Effector CD4-positive, alpha-beta T cell (primary cell): Measurements from ENCODE around the gene FBXO31.
A peak's percentile ranks its signal among the peaks of the same experiment; 100 is the strongest.

Source experiments
- DNase-seq: peaks from one replicate; pipeline ENCODE4 v3.0.0-alpha.2; 2020
- total RNA-seq: gene quantifications from one replicate; lab custom pipeline; 2026; lab: John Stamatoyannopoulos, UW

The FBXO31 gene, protein sequence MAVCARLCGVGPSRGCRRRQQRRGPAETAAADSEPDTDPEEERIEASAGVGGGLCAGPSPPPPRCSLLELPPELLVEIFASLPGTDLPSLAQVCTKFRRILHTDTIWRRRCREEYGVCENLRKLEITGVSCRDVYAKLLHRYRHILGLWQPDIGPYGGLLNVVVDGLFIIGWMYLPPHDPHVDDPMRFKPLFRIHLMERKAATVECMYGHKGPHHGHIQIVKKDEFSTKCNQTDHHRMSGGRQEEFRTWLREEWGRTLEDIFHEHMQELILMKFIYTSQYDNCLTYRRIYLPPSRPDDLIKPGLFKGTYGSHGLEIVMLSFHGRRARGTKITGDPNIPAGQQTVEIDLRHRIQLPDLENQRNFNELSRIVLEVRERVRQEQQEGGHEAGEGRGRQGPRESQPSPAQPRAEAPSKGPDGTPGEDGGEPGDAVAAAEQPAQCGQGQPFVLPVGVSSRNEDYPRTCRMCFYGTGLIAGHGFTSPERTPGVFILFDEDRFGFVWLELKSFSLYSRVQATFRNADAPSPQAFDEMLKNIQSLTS
- total RNA-seq, result 64.5 reads per million, percentile 74 among the genes with 10 or more reads in this experiment

DNA sequence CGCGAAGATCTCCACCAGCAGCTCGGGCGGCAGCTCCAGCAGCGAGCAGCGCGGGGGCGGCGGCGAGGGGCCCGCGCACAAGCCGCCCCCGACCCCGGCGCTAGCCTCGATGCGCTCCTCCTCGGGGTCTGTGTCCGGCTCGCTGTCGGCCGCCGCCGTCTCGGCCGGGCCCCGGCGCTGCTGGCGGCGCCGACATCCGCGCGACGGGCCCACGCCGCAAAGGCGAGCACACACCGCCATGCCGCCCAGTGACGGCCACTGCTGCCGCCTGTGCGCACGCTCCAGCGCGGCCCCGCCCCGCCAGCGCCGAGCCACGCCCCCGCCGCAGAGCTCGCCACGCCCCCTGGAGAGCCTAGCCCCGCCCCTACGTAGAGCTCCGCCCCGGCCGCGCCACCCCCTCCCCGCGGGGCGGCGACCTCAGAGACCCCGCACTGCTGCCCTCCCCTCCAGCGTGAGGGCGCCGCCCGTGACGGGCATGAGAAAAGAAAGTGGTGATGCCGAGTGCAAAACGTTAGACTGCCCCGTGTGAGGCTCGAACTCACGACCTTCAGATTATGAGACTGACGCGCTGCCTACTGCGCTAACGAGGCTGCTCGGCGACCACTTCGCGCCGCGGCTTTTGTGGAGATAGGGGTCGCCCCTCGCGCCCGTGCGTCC lies at the start of gene FBXO31:
Gene FBXO31 (minus strand): TSS at position 272 of the 657 bp plus-strand sequence. CDS start 32 bp downstream, at position 240.
- DNase-seq, result peak; percentile 84

DNA sequence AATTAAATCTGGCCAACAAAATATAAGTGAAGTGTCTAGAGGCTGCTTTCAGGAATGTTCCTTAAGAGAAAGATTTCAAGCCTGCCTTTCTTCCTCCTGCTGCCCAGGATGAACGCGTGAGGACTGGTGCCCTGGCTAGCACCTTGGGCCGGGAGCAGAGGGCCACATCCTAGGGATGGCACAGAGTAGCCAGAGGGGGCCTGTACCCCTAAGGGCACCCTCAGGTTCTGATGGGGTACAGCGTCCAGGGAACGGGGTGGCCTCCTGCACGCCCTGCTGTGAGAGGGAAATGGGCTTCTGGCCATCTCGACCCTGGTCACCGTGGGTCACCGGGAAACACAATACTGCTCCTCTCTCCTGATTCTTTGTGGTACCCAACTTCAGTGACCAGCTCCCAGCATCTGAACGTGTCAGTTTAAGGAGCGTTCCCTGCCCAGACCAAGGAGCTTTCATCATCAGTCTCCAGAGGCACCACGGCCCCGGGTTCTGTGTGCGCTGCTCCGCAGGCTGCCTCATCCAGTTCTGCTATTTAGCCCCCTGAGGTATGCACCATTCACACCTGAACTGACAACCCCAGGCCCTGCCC lies 48.8 kb upstream of the FBXO31 start:
- no peak for DNase-seq

DNA sequence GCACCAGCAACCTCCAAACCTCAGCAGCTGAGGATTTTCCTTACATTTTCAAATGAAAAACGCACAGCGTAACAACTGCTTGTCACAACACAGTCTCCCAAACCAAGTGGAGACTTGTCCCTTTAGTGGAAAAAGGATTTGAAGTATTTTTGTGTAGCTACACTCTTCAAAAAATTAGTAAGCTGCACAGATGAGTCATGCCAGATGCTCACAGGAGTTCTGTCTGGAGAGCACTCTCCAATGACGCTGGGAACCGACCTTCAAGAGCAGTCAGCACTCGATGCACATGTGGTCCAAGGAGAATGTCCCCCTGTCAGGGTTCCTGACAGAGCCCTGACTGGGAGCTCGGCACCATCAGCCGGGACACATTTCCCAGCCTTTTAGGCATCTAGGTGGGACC lies 48.4 kb upstream of the FBXO31 start:
- DNase-seq, result no peak

- no peak for DNase-seq
These were observed 43.0 kb upstream of the FBXO31 start for GRCh38 chr16:87426423-87427215.

DNA sequence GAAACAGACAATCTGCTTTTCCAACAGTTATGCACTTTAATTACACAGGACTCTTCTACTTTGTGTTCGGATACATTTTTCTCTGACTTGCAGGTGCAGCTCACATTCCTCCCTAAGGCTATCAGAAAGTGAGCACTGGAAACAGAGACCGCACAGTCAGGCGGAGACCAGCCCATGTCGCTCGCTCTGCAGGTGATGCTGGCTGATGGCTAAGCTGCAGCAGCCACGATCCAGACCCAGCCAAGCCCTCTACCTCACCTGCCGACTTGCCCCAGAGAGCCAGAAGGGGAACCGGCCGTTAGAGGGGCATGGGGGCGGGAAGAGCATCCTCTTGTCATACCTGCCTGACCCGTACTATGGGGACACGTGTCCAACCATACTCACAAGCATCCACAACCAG lies 42.4 kb upstream of the FBXO31 start:
- DNase-seq, result no peak

DNA sequence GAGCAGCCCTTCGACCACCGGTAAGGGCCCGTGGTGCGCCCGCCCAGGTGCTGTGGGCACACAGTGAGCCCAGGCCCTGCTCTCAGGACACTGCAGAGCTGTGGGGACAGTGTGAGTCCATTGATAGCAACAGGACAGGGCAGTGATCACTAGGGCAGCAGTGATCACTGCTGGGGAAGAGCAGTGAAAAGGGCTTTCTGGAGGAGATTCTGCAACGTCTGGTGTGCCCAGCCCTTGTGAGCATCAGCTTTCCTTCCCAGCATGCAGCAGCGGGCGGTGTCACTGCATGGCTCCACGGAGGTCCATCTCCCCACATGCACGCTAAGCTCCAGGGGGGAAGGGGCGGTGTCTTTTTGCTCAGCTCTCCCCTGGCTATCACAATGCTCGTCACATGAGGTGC lies 40.7 kb upstream of the FBXO31 start:
- no peak for DNase-seq

DNA sequence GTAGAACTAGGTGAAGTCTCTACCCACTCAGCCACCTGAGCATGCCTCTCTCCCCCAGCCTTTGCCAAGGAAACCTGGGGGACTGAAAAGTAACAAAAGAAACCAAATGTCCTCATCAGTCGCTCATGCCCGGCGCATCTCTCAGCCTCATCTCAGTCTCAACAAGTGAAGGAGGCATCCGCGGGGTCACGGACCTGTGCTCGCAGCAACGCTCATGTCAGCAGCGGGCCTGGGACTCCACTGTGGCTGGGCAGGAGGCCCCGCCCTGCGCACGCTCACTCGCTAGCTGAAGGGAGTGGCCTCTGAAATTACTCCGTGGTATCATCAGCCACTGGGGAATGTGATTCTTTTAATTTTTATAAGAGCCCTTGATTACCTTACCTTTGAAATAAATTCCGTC lies 39.9 kb upstream of the FBXO31 start:
- no peak for DNase-seq

DNA sequence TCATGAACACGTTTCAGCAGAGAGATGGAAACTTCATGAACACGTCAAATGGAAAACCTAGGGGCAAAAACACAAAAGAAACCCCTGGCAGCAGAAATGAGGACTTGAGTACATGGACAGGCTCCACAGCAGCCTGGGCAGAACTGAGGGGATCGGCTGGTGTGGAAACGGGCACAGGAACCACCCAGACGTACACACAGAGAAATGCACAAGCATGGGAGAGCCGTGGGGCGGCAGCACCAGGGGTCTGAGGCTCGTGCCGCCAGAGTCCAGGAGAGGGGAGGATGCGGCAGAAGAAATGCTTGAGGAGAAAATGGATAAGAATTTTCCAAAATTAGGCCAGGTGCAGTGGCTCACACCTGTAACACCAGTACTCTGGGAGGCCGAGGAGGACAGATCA lies 38.5 kb upstream of the FBXO31 start:
- DNase-seq, result no peak

GRCh38 chr16:87421003-87421912 lies 37.7 kb upstream of the FBXO31 start:
- DNase-seq, result no peak

DNA sequence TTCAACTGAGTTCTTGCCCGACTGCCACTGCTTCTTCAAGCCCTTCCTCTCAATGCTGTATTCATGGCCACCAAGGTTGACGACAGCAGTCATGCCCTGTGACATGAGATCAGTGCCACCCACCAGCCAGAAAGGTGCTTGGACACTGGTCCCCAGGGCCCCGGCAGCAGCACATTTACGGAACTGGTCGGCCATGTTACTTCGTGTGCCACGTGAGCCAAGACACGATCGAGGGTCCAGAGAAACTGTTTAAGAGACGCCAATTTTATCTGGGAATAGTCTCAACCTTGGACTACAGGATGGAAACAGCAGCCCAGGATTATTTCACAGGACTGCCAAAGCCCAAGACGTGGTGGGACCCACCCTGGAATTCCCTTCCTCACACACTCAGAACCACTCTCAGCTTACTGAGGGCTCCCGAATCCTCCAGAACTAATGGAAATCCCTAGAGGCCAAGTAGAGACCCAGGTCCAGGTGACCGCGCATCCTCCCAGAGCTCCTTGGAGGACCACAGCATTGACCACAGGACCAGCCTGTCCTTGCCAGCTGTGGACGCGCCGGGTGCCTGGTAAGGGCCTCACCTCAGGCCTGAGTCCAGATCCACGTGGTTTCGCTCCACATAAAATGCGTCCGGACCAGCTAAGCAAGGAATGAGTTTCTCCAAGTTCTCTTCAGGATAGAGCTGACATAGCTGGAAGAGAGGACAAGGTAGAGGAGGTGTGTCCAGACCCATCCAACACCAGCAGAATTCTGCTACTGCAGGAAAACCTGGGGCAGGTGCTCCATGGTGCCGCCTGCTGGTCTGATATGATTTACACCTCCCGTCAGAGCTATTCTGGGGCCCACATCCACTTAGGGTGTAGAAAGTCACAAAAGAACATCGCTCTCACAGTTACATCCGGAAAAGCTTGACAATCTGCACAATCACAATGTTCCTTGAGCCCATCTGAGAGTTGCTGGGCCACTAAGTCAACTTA lies 36.7 kb upstream of the FBXO31 start:
- no peak for DNase-seq

DNA sequence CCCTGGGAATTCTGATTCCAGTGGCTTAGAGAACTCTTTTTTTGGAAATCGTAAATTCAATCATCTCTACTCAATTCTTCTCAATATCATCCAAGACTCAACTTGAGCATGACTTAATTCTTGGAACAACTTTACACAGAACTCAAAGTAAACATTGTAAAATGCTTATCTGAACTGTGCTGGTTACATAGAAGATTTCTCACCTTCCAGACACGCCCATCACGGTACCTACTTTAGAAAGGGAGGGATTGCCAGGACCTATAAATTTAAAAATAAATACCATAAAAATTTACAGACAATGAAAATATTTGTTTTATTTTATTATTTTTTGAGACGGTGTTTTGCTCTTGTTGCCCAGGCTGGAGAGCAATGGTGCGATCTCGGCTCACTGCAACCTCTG lies 35.1 kb upstream of the FBXO31 start:
- DNase-seq, result no peak

- DNase-seq, result no peak
These were observed 34.6 kb upstream of the FBXO31 start for GRCh38 chr16:87418216-87418615.

DNA sequence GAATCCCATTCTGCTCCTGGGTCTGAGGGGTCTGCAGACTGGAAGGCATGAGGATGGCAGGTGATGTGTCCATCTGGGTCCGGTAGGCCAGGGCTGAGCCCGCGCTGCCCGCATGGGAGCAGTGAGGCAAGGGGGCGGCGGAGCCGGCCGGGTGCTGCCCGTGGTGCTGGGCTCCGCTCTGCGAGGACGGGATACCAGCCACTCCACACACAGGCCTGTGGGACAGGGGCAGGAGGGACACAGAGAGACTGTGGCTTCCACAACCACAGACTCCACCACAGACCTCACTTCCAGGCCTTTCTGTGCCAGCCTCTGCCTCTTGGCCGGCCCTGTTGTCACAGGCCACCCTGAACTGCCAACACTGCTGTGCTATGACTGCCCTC lies 33.9 kb upstream of the FBXO31 start:
- no peak for DNase-seq

- peak; percentile 11 for DNase-seq
These were observed 33.4 kb upstream of the FBXO31 start for GRCh38 chr16:87416826-87417527.

DNA sequence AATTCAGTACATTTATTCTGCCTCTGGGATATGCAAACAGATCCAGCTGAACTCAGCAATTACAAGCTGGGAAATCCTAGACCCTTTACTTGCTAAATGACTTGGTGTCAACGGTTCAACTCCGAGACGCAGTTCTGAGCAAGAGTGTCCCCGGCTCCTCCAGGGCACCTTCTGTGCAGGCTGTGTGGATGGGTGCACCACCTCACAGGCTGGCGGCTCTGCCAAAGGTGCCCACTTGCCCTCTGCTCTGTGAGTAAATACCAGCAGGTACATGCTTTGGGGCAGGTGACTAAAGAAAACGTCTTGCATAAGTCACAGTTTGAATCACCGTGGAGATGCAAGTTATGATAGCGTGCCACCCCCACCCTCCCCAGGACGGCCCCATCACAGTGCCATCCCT lies 31.9 kb upstream of the FBXO31 start:
- no peak for DNase-seq

DNA sequence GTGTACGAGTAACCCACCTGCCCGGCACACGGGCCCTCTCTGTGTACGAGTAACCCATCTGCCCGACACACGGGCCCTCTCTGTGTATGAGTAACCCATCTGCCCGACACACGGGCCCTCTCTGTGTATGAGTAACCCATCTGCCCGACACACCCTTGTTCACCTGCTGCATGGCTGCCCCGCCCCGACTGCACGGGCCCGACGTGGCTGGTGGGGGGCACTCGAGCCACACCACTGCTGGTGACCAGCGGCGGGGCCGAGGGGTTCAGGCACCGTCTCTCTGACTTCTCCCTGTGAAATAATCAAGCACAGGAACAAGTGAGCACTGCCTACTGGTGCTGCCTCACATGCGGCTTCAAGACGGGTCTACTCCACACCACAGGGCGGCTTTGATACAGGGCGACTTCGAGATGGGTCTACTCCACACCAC lies 30.7 kb upstream of the FBXO31 start:
- DNase-seq, result no peak

DNA sequence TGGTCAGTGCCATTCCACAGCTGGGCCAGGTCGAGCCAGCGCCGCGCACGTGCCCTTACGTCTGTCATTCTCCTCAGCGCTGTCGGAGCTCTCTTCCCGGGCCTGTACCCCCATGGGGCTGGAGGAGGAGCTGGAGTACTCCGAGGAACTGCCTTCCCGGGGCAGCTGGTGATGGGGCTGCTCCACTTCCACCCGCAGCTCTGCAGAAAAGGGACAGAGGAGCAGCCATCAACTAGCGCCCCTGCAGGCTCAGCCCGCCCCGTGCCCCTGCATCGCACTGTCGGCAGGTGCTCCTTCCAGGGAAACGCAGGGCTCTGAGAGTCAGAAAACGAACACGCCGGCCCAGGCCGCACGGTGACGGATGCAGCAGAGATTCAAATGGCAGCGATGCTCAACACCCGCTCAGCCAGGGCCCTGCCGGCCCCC lies 29.4 kb upstream of the FBXO31 start:
- DNase-seq, result no peak

- DNase-seq, result no peak
These were observed 28.9 kb upstream of the FBXO31 start for GRCh38 chr16:87412371-87412995.
